HCT116 (cell line): ENCODE measurements around the gene TRIM10. TPM values are rescaled to one million over a fixed set of nuclear protein-coding genes. Genes with fewer than 3 reads are reported as not detected.

Experiments
- ATAC-seq: fragments of 200-7000 bp; cut with Tn5 transposase; 2 replicates; pipeline ENCODE4 v1.9.1; 2020; ENCODE audit warnings: mild to moderate bottlenecking, moderate library complexity
- BruUV-seq: library from RNA; stranded (reverse); fragments of 400-500 nt; replicated peaks from 2 replicates; lab custom pipeline; 2021; lab: Mats Ljungman, UMichigan
- CTCF ChIA-PET: fragments of 300-600 bp; sonication (Branson Sonifier 250); formaldehyde crosslinking; loops from one replicate; lab custom pipeline; 2021; ENCODE audit warnings: antibody characterized with exemption; lab: Charles Lee
- POLR2A ChIA-PET: fragments of 300-600, 350-600 bp; sonication (Branson Sonifier 250); formaldehyde crosslinking; loops from one replicate; lab custom pipeline; 2021; ENCODE audit warnings: antibody characterized with exemption; lab: Charles Lee
- RAD21 ChIA-PET, 2 experiments: fragments of 300-600 bp; sonication (Branson Sonifier 250); formaldehyde crosslinking; loops; one replicate each; lab custom pipeline; 2023; ENCODE audit warnings: low total read pairs in 2 of 2; ENCODE audit not compliant: uncharacterized antibody in 2 of 2, unreplicated experiment in 2 of 2, low non-redundant PET in 1 of 2; lab: Charles Lee
- DNase-seq: peaks from one replicate; pipeline ENCODE4 v3.0.0-alpha.2; 2010; ENCODE audit warnings: low read depth, low spot score
- H2AFZ ChIP-seq: fragments of 200-600 bp; shearing (Covaris generic), sonication (generic); 2 replicates; pipeline ENCODE4 v1.6.1; 2017; ENCODE audit warnings: low read depth, mixed run types, mixed read lengths, antibody characterized with exemption, low read length; ENCODE audit not compliant: poor library complexity, severe bottlenecking
- H3K27ac ChIP-seq: 2 replicates; pipeline ENCODE4 v1.5.1; 2012; ENCODE audit warnings: low read depth, low read length
- H3K27me3 ChIP-seq: fragments of 200-600 bp; sonication (generic); 2 replicates; pipeline ENCODE4 v1.6.1; 2016; ENCODE audit warnings: mixed run types, low read length, mixed read lengths; ENCODE audit not compliant: insufficient read depth
- H3K36me3 ChIP-seq, 2 experiments: fragments of 200-500 bp in 1 of 2; fragments of 200-600 bp in 1 of 2; sonication (Bioruptor generic) in 1 of 2; sonication (generic) in 1 of 2; 2 replicates each; pipeline versions ENCODE4 v1.5.1 to v1.6.1; 2014 to 2016; ENCODE audit warnings: low read length in 2 of 2, inconsistent platforms in 1 of 2, mixed read lengths in 1 of 2, mixed run types in 1 of 2; ENCODE audit not compliant: insufficient read depth in 2 of 2, control insufficient read depth in 1 of 2
- H3K4me1 ChIP-seq, 2 experiments: fragments of 200-600 bp in 1 of 2; sonication (generic) in 1 of 2; 2 replicates each; pipeline versions ENCODE4 v1.5.1 to v1.6.1; 2012 to 2017; ENCODE audit warnings: low read length in 2 of 2, inconsistent platforms in 1 of 2, mild to moderate bottlenecking in 1 of 2, mixed read lengths in 1 of 2, mixed run types in 1 of 2, moderate library complexity in 1 of 2; ENCODE audit not compliant: insufficient read depth in 2 of 2, control insufficient read depth in 1 of 2
- H3K4me2 ChIP-seq: fragments of 200-600 bp; sonication (generic); 2 replicates; pipeline ENCODE4 v1.6.1; 2017; ENCODE audit warnings: mixed run types, low read length, mixed read lengths
- H3K4me3 ChIP-seq, 2 experiments: fragments of 200-600 bp in 1 of 2; sonication (generic) in 1 of 2; replicated peaks in 1 of 2; 2 replicates each; pipeline ENCODE4 v1.5.1; 2011 to 2016; ENCODE audit warnings: low read length in 2 of 2, control low read depth in 1 of 2, low read depth in 1 of 2, mild to moderate bottlenecking in 1 of 2, mixed read lengths in 1 of 2, mixed run types in 1 of 2
- H3K79me2 ChIP-seq: fragments of 200-600 bp; sonication (generic); 2 replicates; pipeline ENCODE4 v1.6.1; 2017; ENCODE audit warnings: mild to moderate bottlenecking, mixed run types, low read length, moderate library complexity, mixed read lengths; ENCODE audit not compliant: insufficient read depth
- H3K9ac ChIP-seq: fragments of 200-600 bp; sonication (generic); 2 replicates; pipeline ENCODE4 v1.6.1; 2016; ENCODE audit warnings: low read length, mixed read lengths
- H3K9me2 ChIP-seq: fragments of 200-600 bp; sonication (generic), shearing (Covaris generic); 2 replicates; pipeline ENCODE4 v1.6.1; 2017; ENCODE audit warnings: mixed run types, mild to moderate bottlenecking, moderate library complexity; ENCODE audit not compliant: insufficient read depth
- H3K9me3 ChIP-seq, 2 experiments: fragments of 200-500 bp in 1 of 2; fragments of 200-600 bp in 1 of 2; sonication (Bioruptor generic) in 1 of 2; sonication (generic) in 1 of 2; 2 replicates each; pipeline ENCODE4 v1.6.1; 2014 to 2017; ENCODE audit warnings: low read length in 2 of 2, mixed read lengths in 2 of 2, inconsistent platforms in 1 of 2, low read depth in 1 of 2, mild to moderate bottlenecking in 1 of 2, mixed run types in 1 of 2, moderate library complexity in 1 of 2; ENCODE audit not compliant: control insufficient read depth in 1 of 2, insufficient read depth in 1 of 2
- H4K20me1 ChIP-seq: fragments of 200-600 bp; sonication (generic), shearing (Covaris generic); 2 replicates; pipeline ENCODE4 v1.6.1; 2017; ENCODE audit warnings: mixed run types, mild to moderate bottlenecking, moderate library complexity; ENCODE audit not compliant: insufficient read depth
- CEBPB ChIP-seq: IDR thresholded peaks from 2 replicates; pipeline ENCODE4 v1.6.1; 2012; ENCODE audit warnings: low read depth
- EGR1 ChIP-seq: IDR thresholded peaks from 2 replicates; pipeline ENCODE4 v1.6.1; 2012; ENCODE audit warnings: low read depth
- EZH2phosphoT487 ChIP-seq: fragments of 200-600 bp; IDR thresholded peaks from 2 replicates; pipeline ENCODE4 v1.6.1; 2018; ENCODE audit warnings: antibody characterized with exemption, borderline replicate concordance
- JUND ChIP-seq: IDR thresholded peaks from 2 replicates; pipeline ENCODE4 v1.6.1; 2012
- SIN3A ChIP-seq: IDR thresholded peaks from 2 replicates; pipeline ENCODE4 v1.6.1; 2012; ENCODE audit warnings: low read depth
- SP1 ChIP-seq: IDR thresholded peaks from 2 replicates; pipeline ENCODE4 v1.6.1; 2012; ENCODE audit warnings: low read depth
- YY1 ChIP-seq: IDR thresholded peaks from 2 replicates; pipeline ENCODE4 v1.6.1; 2011; ENCODE audit warnings: low read length, low read depth, moderate library complexity, mild to moderate bottlenecking; ENCODE audit not compliant: insufficient replicate concordance; ENCODE audit errors: extremely low read depth
- ZBTB33 ChIP-seq: IDR thresholded peaks from 2 replicates; pipeline ENCODE4 v1.6.1; 2011; ENCODE audit warnings: mild to moderate bottlenecking, low read length, moderate library complexity; ENCODE audit not compliant: insufficient replicate concordance; ENCODE audit errors: extremely low read depth
- ZFX ChIP-seq: fragments of 450-650 bp; IDR thresholded peaks from 2 replicates; pipeline ENCODE4 v1.6.1; 2017
- intact Hi-C: fragments of 100-400 bp; cut with micrococcal nuclease; formaldehyde crosslinking; loops from 2 replicates; pipeline ENCODE4 v1.10.0; 2022
- total RNA-seq: library from RNA; stranded (reverse); gene quantifications from one replicate; pipeline ENCODE4 v1.2.1, GENCODE V29; 2021; ENCODE audit not compliant: unreplicated experiment
- TF ChIP-seq, protein P1 (sequence below): IDR thresholded peaks from 2 replicates; pipeline ENCODE4 v1.6.1; 2012; ENCODE audit warnings: low read depth
- TF ChIP-seq, protein P2 (sequence below): IDR thresholded peaks from 2 replicates; pipeline ENCODE4 v1.6.1; 2012
- TF ChIP-seq, protein P3 (sequence below), 3 experiments: fragments of 200-600 bp in 1 of 3; sonication (generic) in 1 of 3; IDR thresholded peaks in 2 of 3; conservative IDR thresholded peaks in 1 of 3; 2 replicates each; pipeline ENCODE4 v1.5.1; 2012 to 2017; ENCODE audit warnings: low read depth in 2 of 3, low read length in 2 of 3, antibody characterized with exemption in 1 of 3, borderline replicate concordance in 1 of 3, control low read depth in 1 of 3, mild to moderate bottlenecking in 1 of 3, mixed read lengths in 1 of 3, mixed run types in 1 of 3, moderate library complexity in 1 of 3; ENCODE audit not compliant: insufficient read depth in 1 of 3

Gene TRIM10
- total RNA-seq, 1 experiment from 2014 or later, result 0.98 TPM

DNA sequence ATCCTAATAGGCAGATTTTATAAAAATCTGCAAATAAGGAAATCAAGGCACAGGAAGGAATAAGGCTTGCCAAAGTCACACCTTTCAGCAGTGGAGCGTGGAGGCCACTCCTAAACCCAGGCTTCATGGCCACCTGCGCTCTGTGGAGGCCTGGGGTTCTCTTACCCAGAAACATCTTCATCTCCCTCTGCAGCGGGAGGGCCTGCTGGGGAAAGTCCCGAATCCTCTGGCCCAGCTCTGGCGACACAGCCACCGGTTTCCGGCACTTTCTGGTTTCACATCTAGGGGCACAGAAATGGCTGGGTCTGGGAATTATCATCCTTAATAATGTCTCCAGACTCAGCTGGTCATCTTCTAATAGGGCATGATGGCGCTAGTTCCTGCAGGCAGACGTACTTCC, 4.2 kb downstream of the TRIM10 start (continued):
- TF ChIP-seq, protein P1, sequence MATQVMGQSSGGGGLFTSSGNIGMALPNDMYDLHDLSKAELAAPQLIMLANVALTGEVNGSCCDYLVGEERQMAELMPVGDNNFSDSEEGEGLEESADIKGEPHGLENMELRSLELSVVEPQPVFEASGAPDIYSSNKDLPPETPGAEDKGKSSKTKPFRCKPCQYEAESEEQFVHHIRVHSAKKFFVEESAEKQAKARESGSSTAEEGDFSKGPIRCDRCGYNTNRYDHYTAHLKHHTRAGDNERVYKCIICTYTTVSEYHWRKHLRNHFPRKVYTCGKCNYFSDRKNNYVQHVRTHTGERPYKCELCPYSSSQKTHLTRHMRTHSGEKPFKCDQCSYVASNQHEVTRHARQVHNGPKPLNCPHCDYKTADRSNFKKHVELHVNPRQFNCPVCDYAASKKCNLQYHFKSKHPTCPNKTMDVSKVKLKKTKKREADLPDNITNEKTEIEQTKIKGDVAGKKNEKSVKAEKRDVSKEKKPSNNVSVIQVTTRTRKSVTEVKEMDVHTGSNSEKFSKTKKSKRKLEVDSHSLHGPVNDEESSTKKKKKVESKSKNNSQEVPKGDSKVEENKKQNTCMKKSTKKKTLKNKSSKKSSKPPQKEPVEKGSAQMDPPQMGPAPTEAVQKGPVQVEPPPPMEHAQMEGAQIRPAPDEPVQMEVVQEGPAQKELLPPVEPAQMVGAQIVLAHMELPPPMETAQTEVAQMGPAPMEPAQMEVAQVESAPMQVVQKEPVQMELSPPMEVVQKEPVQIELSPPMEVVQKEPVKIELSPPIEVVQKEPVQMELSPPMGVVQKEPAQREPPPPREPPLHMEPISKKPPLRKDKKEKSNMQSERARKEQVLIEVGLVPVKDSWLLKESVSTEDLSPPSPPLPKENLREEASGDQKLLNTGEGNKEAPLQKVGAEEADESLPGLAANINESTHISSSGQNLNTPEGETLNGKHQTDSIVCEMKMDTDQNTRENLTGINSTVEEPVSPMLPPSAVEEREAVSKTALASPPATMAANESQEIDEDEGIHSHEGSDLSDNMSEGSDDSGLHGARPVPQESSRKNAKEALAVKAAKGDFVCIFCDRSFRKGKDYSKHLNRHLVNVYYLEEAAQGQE, result no peak
- TF ChIP-seq ZFX (no peak), EZH2phosphoT487 (no peak), SP1 (no peak), EGR1 (no peak)
- TF ChIP-seq, protein P2, sequence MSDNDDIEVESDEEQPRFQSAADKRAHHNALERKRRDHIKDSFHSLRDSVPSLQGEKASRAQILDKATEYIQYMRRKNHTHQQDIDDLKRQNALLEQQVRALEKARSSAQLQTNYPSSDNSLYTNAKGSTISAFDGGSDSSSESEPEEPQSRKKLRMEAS, result no peak

- DNase-seq (peak; percentile 82), ATAC-seq (peak; percentile 80)
- Histone ChIP-seq H3K4me2 (peak overlapping the region; percentile 74), H3K9ac (no peak overlapping the region), H3K27me3 (no peaks in the 10 kb centered on the region), H3K36me3 (no peaks in the 10 kb centered on the region), H3K4me3 (peak overlapping the region; percentile 15 to 39; a peak in 3 of 4 replicates), H3K4me1 (peaks cover 28 to 31% of the 10 kb centered on the region in 2 experiments), H3K9me3 (no peaks in the 10 kb centered on the region), H4K20me1 (no peaks in the 10 kb centered on the region), H3K79me2 (no peaks in the 10 kb centered on the region), H2AFZ (peak overlapping the region; percentile 10), H3K27ac (no peak overlapping the region), H3K9me2 (no peaks in the 10 kb centered on the region)
- POLR2A ChIA-PET, result no interaction called here
- intact Hi-C loops, result no loop called here
- BruUV-seq, result no TSS peak
- CTCF ChIA-PET, result interaction anchor here (1.0 kb wide), 1 partner anchor 53 kb away, joined by 3 read pairs; no protein-coding TSS in a partner anchor
- RAD21 ChIA-PET, result no interaction called here
- TF ChIP-seq ZBTB33, result no peak
- TF ChIP-seq, protein P1, result no peak
- TF ChIP-seq, protein P3, sequence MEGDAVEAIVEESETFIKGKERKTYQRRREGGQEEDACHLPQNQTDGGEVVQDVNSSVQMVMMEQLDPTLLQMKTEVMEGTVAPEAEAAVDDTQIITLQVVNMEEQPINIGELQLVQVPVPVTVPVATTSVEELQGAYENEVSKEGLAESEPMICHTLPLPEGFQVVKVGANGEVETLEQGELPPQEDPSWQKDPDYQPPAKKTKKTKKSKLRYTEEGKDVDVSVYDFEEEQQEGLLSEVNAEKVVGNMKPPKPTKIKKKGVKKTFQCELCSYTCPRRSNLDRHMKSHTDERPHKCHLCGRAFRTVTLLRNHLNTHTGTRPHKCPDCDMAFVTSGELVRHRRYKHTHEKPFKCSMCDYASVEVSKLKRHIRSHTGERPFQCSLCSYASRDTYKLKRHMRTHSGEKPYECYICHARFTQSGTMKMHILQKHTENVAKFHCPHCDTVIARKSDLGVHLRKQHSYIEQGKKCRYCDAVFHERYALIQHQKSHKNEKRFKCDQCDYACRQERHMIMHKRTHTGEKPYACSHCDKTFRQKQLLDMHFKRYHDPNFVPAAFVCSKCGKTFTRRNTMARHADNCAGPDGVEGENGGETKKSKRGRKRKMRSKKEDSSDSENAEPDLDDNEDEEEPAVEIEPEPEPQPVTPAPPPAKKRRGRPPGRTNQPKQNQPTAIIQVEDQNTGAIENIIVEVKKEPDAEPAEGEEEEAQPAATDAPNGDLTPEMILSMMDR (IDR thresholded peaks at IDR 0.05 in 2 of 3, conservative IDR thresholded peaks at IDR 0.05 in 1 of 3; ENCODE audit: borderline replicate concordance in 1 of 3, insufficient read depth in 1 of 3, low read depth in 2 of 3, low read length in 2 of 3), result no peak
- TF ChIP-seq, protein P2, result 0 out of 2 replicates have a peak, but pooled peaks have one; percentile 34
- peak; percentile 44; the same call in 1 of the 2 replicates for TF ChIP-seq SIN3A
- TF ChIP-seq JUND, result peak; percentile 34; the same call in 1 of the 2 replicates
- TF ChIP-seq YY1, result no peak
- TF ChIP-seq CEBPB, result peak; percentile 55; the same call in 1 of the 2 replicates
- peak; percentile 90 for TF ChIP-seq EGR1
Measured at GRCh38 chr6:30156262-30156599, 4.8 kb downstream of the TRIM10 start.
